GM21423 (cell line): ENCODE results near the gene TUBB2A.
"Not testable (repeated sequence)": the region's sequence is repeated elsewhere in the genome, so short reads cannot be mapped to it uniquely, and the experiment has no call there.

Experiments used
- ATAC-seq: cut with Tn5 transposase; IDR thresholded peaks from one replicate; pipeline ENCODE4 v1.9.1; 2021; ENCODE audit warnings: mild to moderate bottlenecking, moderate library complexity; ENCODE audit not compliant: unreplicated experiment

Gene TUBB2A

GRCh38 chr6:3156184-3157130 is 887 bp downstream of the TUBB2A start:
- not testable (repeated sequence) for ATAC-seq

GRCh38 chr6:3155416-3155815 is 1.9 kb downstream of the TUBB2A start:
- ATAC-seq = not testable (repeated sequence)

- ATAC-seq = no peak
Measured at GRCh38 chr6:3152689-3153088, 4.7 kb downstream of the TUBB2A start.

- ATAC-seq = no peak
Measured at GRCh38 chr6:3151691-3152090, 5.7 kb downstream of the TUBB2A start.

- ATAC-seq = no peak
Measured at GRCh38 chr6:3147914-3148757, 9.2 kb downstream of the TUBB2A start.

GRCh38 chr6:3144571-3144970 is 12.8 kb downstream of the TUBB2A start:
- ATAC-seq = no peak

- ATAC-seq = no peak
Measured at GRCh38 chr6:3143158-3143557, 14.2 kb downstream of the TUBB2A start.

- no peak for ATAC-seq
Measured at GRCh38 chr6:3142536-3142935, 14.8 kb downstream of the TUBB2A start.

- ATAC-seq = no peak
Measured at GRCh38 chr6:3140201-3140600, 17.1 kb downstream of the TUBB2A start.

- peak; percentile 60 for ATAC-seq
Measured at GRCh38 chr6:3139090-3139903, 18.0 kb downstream of the TUBB2A start.

GRCh38 chr6:3138341-3138740 is 19.0 kb downstream of the TUBB2A start:
- ATAC-seq = no peak

GRCh38 chr6:3137873-3138272 is 19.5 kb downstream of the TUBB2A start:
- ATAC-seq = not testable (repeated sequence)

- ATAC-seq = no peak
Measured at GRCh38 chr6:3137057-3137777, 20.1 kb downstream of the TUBB2A start.

GRCh38 chr6:3136292-3137011 is 20.9 kb downstream of the TUBB2A start:
- no peak for ATAC-seq

- ATAC-seq = no peak
Measured at GRCh38 chr6:3135668-3136291, 21.6 kb downstream of the TUBB2A start.

GRCh38 chr6:3133515-3133914 is 23.8 kb downstream of the TUBB2A start:
- no peak for ATAC-seq

- no peak for ATAC-seq
Measured at GRCh38 chr6:3131695-3132094, 25.6 kb downstream of the TUBB2A start.

GRCh38 chr6:3128356-3129108 is 28.8 kb downstream of the TUBB2A start:
- ATAC-seq = no peak
